HG03521 (cell line): ENCODE data around the gene R3HCC1L.

ENCODE experiments used
- ATAC-seq: cut with Tn5 transposase; IDR thresholded peaks from one replicate; pipeline ENCODE4 v1.9.1; 2021; ENCODE audit warnings: mild to moderate bottlenecking, moderate library complexity; ENCODE audit not compliant: unreplicated experiment

The R3HCC1L gene

DNA sequence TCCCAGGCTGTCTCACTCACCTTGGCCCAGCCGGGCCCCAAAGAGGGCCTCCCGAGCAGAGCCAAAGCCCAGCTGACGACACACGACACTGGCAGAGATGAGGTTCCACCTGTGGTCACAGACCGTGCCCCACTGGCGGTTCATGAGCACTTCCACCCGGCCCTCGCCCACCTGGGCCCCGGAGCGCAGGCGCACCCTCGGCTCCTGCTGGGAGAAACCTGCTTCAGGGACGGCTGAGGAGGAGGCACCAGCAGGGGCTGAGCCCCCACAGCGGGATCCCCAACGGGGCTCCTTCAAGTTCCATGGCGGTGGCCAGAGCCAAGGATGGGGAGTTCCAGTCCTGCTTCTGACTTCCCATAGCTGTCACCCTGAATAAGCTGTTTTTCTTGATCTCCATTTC, 123.5 kb downstream of the R3HCC1L start:
- no peak for ATAC-seq

DNA sequence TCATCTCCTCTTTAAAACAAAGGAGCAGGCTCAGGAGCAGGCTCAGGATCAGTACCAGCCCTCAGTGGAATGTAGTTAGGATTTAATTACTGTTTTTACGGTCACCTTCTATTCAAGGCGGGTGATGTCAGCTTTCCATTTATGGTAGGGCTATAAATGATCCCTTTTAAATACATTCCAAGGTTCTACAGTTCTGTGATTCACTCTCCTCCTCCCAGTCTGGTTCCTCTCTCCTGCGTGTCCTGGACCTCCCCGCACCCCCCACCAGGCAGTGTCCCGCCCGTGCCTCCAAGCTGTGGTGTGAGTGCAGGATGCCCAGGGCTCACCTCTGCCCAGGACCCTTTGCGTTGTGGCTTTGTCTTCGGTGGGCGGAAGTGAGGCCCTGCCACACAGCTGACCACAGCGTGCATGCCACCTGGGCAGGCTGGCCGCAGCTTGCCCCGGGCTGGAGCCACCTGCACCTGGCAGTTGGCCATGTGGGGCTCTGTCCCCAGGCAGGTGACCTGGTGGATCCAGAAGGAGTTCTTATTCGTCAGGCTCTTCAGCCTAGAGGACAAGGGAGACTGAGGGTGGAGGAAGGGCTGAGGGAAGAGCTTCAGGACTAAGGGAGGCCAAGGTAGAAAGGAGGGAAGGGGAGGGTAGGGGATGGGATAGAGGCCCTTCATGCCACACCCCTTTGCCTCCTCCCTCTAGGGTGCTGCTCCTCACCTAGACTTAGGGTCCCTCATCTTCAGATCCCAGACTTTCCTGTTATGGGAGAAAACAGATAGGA, 124.4 kb downstream of the R3HCC1L start:
- no peak for ATAC-seq

DNA sequence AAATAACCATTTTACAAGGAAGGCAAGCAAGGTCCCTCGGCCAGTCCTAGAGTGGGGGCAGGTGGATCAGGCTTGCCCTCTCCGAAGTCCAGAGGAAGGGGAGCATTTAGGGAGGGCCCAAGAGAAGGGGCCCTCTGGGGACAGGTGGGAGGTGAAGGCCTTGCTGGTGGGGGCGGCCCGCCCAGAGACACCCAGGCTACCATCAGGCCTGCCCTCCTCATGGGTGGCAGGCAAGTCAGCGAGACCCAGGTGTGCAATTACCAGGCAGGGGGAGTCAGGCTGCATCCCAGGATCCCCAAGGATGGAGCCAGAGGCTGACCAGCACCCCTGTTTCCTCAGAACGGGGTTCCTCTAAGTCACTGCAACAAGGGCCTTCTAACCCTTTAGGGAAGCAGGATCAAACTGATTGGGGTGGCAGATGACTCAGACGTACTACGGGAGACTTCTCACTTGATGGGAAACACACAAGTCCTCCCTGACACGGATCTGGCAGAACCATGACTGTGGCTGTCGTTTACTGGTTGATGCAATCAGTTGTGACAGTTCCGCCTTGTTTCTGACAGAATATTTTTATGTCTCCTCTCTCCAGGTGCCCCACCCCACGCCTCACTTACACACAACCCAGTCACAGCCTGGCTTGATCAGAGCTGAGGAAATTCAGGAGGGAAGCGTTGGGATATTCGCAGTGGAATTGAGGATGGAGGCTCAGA, 125.3 kb downstream of the R3HCC1L start:
- no peak for ATAC-seq

DNA sequence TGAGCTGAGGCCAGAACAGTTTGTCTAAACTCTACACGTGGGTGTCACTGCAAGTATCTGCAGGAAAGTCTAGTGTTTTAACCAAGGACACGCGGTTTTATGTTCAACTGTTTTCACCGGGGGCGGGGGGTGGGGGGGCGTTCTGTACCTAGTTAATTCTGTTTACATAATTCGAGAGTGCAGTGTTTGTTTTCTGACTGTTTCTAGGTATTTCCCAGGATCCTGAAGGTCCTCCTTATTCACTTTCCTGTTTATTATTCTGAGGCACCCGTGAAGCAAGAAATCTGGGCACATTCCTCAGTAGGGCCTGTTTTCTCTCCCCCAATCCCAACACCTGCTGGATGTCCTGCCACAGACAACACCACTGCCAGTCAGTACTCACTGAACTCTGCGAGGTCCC, 125.9 kb downstream of the R3HCC1L start:
- ATAC-seq = no peak

DNA sequence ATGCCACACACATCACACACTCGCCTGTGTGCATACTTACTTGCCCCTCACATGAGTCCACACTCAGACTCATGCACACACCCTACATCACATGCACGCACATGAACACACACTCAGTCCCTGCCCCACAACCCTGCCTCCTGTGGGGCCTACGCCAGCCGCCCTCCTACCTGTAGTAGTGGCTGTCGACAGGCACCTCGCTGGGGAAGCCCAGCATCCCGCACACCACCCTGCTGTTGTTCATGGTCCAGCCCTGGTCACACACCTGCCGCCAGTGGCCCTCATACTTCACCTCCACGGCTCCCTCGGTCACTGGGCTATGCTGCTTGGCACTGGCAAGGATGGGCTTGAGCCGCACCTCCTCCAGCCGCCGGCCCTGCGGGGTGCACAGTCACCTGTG, 126.3 kb downstream of the R3HCC1L start:
- no peak for ATAC-seq

DNA sequence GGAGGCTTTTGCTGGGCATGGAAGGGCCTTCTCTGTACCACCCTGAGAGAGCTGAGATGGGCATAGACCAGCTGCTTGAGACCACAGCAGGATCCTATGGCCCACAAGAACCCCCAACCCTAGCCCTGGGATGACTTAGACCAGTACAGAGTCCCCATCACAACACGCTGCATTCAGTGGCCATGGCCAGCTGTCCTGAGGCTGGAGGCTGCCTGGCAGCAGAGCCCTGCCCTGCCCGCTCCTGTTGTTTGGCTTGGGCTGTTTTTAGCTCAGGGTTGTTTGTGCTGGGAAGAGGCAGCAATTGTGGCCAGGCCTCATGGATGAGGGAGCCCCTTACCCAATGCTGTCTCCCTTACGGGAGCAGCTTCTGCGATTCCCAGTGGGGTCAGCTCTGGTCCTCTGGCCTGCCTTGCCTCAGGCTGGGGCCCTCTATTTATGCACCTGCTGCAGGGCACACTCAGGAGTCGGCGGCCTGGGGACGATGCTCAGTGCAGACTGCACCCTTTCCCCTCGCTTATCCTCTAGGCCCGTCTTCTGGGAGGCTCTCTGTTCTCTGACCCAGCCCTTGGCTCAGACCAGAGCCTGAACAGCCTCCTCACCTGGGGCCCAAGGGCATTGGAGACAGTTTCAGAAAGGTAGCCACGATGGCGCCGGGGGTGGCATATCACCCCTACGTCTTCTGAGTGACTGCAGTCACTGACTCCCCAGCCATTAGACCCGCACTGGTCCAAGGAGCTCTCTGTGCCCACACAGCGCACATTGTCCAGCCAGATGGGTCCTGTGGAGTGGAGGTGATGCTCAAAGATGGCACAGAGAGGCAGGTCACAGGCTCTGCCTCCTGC, 127.2 kb downstream of the R3HCC1L start:
- no peak for ATAC-seq

DNA sequence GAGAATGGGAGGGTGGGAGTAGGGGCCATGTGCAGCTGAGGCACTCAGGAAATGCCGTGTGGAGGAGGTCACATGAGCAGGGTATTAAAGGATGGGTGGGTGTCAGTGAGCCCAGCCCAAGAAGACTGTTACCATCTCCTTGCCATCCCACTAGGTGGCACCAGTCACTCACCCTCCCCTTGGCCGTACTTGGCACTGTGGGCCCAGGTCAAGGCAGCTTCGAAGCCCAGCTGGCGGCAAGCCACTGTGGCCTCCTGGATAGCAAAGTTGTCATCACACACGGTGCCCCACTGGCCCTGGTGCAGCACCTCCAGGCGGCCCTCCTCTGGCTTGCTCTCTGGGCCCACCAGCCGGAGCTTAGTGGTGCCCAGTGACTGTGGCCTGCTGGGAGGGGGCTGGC, 128.1 kb downstream of the R3HCC1L start:
- ATAC-seq = no peak

DNA sequence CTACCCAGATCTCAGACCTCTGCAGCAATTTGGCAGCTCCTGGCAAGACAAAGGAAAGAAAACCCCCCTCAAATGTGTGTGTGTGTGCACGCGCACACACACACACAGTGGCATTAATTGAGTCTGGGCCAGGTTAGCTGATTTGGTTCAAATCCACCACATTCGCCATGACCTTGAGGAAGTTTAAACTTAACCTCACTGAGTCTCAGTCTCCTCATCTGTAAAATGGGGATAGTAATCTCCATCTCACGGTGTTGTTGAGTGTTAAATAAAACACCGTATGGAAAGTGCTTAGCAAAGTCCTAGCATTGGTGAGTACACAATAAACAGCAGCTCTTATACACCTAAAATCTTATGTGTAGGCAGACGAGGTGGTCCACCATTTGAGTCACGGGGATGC, 128.6 kb downstream of the R3HCC1L start:
- ATAC-seq = no peak

DNA sequence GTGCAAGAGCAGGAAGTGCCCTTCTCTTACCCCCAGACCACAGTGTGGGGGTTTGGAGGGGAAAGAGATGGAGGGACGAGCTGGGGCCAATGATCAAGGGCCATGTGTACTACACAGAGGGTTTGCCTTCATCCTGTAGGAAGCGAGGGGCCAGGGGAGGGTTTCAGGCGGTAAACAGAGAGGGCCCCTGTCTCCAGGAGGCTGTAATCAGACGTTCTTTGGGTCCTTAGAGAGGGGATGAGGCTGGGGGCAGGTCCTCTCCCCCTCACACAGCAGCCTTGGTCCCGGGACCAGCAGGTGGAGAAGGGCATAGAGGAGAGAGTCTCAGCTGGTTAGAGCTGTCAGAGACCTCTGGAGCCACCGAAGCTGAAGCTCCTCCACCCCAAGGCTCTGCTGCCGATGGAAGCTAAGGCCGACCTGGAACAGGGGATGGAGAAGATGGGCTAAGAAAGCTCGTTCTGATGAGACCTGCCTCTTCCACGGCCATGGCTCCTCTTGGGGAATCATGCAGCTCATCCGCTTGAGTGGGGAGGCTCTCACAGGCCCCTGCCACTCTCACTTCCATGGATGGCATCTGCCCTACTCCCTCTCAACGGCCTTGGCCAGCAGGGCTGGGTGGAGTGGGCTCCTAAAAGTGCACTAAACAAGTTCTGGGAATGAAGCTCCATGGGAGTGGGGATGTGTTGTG, 130.1 kb downstream of the R3HCC1L start:
- ATAC-seq = no peak

DNA sequence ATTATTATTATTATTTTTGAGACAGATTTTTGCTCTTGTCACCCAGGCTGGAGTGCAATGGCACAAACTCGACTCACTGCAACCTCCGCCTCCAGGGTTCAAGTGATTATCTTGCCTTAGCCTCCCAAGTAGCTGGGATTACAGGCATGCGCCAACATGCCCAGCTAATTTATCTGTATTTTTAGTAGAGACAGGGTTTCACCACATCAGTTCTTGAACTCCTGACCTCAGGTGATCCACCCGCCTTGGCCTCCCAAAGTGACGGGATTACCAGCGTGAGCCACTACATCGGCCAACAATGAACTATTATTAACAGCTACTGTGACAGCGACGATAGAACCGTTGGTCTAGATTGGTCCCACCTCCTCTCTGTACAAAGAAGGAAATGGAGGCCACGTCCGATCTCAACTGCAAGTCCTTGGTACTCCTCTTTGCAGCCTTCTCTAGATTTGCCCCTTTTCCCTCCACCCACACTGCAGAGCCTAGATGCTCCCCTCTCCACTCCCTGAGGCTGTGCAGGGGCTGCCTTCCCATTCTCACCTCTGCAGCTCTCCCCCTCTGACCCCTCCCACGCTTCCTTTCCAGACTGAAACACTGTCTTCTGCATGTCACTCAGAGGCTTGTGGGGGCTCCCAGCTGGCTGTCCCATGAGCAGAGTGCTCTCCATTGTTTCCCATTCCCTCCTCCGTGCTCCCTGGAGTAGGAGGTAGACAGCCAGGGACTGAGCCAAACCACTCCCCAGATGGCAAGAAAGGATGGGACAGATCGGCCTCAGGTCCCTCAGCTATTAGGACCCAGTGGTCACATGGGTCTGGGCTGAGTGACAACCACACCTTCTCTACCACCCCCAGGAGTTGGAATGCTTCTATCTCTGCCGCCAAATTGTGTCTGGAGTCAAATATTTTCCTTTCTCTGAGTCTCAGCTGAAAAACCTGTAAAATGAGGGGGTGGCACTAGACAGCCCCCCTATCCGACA, 131.2 kb downstream of the R3HCC1L start:
- ATAC-seq = no peak

DNA sequence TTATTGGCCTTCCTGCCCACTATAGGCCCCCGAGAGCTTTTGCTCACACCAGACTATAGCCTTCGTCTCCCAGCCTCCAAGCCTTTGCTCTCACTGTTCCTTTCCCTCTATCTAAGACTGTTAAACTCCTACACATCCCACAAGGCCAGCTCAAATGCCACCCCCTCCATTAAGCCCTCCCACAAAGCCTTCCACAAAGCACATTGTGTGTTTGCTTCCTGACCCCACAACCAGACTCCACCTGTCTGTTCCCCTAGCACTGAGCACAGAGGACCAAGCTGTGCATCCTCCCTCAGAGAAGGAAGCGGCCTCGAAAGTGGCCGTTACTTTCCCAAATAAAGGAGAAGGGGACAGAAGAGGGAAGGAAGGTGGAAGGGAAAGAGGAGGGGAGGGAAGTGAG, 132.2 kb downstream of the R3HCC1L start:
- ATAC-seq = no peak

DNA sequence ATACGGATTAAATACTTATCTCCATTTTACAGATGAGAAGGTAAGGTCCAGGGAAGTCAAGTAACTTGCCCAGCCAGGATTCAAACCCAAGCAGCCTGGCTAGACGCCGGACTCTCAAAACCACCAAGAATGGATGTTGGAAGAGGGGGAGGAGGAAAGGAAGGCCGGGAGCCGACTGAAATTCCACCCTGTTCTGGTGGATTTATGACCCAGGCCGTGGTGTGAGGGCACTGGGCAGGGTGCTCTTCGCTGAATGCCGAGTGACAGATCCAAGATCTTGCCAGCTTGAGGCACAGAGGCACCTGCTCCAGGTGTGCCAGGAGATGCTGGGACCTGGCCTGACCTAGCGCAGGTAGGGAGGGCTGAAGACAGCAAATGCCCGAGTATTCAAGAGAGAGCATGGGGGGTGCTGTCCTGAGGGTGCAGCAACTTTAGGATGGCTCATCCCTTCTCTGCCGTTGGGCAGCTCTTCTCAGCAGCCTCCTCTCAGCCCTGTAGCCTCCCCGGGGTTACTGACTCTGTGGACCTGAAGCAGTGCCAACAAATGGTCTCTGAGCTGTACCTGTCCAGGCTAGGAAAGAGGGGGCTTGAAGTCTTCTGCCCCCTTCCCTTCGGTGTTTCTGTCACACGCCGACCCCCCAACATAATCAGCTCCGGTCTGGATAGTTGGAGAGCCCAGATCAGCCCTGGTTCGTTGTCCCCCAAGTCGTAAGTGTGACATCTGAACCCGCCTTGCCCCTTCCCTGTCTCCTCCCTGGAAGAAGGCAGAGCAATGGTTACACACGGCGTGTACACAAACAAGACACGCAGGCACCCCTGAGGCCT, 132.8 kb downstream of the R3HCC1L start:
- ATAC-seq = no peak

DNA sequence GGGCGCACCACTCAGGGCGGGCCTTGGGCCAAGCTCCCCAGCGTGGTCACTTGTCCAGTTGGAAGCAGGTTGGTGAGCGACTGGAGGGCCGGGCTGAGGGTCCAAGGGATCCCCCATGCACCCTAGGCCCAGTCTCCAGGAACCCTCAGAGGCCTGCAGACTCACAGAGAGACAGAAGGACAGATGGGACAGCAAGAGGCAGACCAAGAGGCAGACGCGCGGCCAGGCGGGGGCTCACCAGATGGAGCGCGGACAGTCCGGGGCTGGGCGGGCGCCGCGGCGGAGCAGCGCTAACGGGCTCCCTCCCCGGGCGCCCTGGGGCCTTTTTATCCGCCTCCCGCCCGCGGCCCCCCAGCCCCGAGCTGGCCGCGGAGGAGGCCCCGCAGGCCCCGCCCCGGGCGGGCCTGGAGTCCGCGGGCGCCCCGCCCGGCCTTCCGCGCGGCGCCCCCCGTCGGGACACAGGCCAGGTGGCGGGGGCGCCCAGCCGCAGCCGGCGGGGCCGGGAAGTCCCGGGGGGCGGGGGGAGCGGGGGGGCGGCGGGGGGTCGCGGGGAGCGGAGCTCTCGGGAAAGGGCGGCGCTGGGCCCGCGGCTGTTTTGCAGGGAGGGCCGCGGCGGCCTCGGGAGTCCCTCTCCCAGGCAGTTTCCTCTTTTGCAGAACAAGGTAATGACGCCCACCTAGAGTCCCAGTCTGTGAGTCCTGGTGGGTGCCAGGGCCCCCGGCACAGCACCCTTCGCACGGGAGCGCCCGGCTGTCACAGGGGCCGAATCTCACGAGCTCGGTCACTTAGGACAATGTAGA, 133.6 kb downstream of the R3HCC1L start, which contains the start of gene LOXL4:
LOXL4 (minus strand) TSS at position 301 of the 800 bp plus-strand sequence. CDS start 5,175 bp downstream, outside the sequence.
- no peak for ATAC-seq

DNA sequence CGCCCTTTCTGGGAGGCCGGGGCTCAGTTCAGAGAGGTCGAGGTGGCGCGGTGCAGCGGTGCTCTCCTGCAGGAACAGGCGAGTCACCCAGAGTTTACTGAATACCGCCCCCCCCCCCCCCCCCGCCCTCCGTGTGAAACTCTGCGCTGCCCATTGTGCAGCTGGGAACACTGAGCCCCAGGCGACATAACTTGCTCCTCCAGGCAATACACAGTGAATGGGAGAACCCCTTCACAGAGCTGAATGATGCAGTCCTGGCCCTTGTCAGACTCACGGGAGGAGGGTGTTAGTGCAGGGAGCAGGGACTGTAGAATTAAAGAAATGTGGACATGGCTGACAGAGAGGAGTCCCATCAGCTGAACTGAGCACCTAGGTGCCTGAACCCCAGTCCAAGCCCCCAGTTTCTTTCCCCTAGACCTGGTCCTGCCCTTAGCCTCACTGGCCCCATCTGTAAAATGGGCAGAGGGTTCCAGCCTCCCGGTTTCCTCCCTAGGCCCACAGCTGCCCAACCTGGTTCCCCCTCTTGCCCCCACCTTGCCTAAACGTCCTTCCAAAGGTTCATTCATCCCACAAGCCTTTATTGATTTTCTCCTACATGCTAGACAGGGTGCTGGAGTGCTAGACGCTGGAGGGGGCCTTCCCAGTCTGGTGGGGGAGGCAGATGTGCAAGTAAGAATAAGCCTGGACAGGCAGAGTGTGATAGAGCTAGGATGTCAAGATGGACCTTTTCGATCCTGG, 134.4 kb downstream of the R3HCC1L start:
- ATAC-seq = no peak

DNA sequence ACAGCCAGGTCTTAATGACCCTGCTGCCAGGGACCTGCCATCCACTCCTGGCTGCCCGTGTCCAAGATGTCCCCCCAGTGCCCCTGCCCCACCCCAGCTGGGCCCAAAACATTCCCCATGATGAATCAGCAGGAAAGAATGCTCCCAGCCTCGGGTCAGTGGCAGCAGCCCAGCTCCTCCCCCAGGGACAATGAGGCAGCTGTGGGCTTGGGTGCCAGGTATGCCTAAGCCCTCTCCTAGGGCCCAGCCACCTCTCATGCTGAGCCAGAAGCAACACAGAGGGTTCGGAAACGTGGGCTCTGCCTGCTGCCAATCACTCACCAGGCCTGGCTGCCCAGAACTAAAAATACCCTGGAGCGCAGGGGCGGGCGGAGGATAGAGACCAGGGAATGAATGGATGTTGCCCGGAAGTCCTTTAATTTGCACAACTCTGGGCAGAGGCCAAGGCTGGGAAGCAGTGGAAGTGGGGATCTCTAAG, 135.0 kb downstream of the R3HCC1L start:
- ATAC-seq = no peak

DNA sequence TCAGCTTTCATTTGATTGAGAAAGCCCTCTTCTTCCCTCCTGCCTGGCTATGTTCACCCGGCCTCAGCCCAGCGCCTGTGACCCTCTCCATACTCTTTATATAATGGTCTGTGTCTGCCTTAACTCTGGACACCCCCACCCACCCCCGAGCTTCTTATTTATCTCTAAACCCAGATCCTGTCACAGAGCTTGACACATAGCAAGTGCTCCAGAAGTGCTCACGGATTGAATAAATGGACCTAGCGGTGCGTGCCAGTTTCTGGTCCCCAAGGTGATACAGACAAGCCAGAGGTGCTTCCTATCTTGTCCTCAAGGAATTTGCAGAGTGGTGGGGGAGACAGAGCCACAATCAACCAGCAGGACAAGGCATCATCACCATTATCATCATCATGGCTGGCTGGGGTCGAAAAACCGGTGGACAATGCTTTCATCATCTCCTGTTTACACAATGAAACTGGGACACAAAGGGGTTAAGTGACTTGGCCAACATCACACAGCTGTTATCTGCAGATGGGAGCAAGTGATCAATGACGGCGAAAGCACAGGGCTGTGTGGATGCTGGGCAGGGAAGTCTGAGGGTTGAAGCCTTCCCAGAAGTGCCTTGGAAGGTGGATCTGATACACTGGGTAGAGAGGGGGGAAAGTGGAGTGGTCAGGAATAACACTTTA, 135.8 kb downstream of the R3HCC1L start:
- no peak for ATAC-seq

DNA sequence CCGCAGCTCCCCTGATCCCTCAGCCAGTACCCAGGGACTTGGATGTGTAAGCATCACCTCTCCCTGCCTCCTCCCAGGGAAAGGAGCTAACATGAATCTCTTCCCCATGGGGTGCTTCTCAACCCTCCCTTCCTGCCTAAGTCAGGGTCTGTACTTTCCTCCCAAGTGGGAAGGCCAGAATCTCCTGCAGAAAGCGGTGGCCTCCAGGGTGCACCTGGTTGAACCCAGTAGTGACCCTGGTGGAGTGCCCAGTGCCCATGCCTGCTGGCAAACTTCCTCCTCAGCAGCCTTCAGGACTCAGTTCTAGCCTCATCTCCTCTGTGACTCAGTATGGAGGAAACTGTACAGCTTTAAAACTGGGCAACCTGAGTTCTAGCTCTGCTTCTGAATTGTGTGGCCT, 136.3 kb downstream of the R3HCC1L start:
- no peak for ATAC-seq
